ENCODE results near the gene OR4D10.
"Not testable (repeated sequence)": the region's sequence is repeated elsewhere in the genome, so short reads cannot be mapped to it uniquely, and the experiment has no call there.

Gene OR4D10

GRCh38 chr11:59436169-59436568, 36.9 kb upstream of the OR4D10 start, which contains the start of gene OR5A1:
Gene OR5A1, plus strand, starts transcription at chr11:59436469. Its CDS starts 6,700 bp downstream, at chr11:59443169.
- H3K4me3 ChIP-seq (ENCODE audit: control insufficient read depth, low read depth, low read length) = no peak within 1 kb of the TSS
- no peak for DNase-seq (ENCODE audit: low read depth)
- no peak for TF ChIP-seq CTCF (IDR thresholded peaks at IDR 0.05; ENCODE audit: control insufficient read depth, insufficient read depth, low read depth, low read length, missing control alignments)

GRCh38 chr11:59437770-59438169, 35.3 kb upstream of the OR4D10 start:
- TF ChIP-seq CTCF (IDR thresholded peaks at IDR 0.05; ENCODE audit: control insufficient read depth, insufficient read depth, low read depth, low read length, missing control alignments) = no peak
- no peak overlapping the region for H3K4me3 ChIP-seq (ENCODE audit: control insufficient read depth, low read depth, low read length)
- DNase-seq (ENCODE audit: low read depth) = no peak

- not testable (repeated sequence) for H3K4me3 ChIP-seq (ENCODE audit: control insufficient read depth, low read depth, low read length); DNase-seq (ENCODE audit: low read depth)
These were observed 27.5 kb upstream of the OR4D10 start for GRCh38 chr11:59445624-59446023.

GRCh38 chr11:59448484-59448883, 24.6 kb upstream of the OR4D10 start:
- H3K4me3 ChIP-seq (ENCODE audit: control insufficient read depth, low read depth, low read length) = no peak overlapping the region
- no peak for TF ChIP-seq CTCF (IDR thresholded peaks at IDR 0.05; ENCODE audit: control insufficient read depth, insufficient read depth, low read depth, low read length, missing control alignments)
- no peak for DNase-seq (ENCODE audit: low read depth)

GRCh38 chr11:59456661-59457060, 16.5 kb upstream of the OR4D10 start, which contains the start of gene OR4D6:
Gene OR4D6, plus strand, starts transcription at chr11:59456961. Its CDS starts 0 bp downstream, at chr11:59456961.
- no peak for DNase-seq (ENCODE audit: low read depth)
- no peak for TF ChIP-seq CTCF (IDR thresholded peaks at IDR 0.05; ENCODE audit: control insufficient read depth, insufficient read depth, low read depth, low read length, missing control alignments)
- no peak within 1 kb of the TSS for H3K4me3 ChIP-seq (ENCODE audit: control insufficient read depth, low read depth, low read length)

- H3K4me3 ChIP-seq (ENCODE audit: control insufficient read depth, low read depth, low read length) = no peak overlapping the region
- no peak for TF ChIP-seq CTCF (IDR thresholded peaks at IDR 0.05; ENCODE audit: control insufficient read depth, insufficient read depth, low read depth, low read length, missing control alignments)
- DNase-seq (ENCODE audit: low read depth) = no peak
These were observed 13.2 kb upstream of the OR4D10 start for GRCh38 chr11:59459916-59460315.

- no peak for TF ChIP-seq CTCF (IDR thresholded peaks at IDR 0.05; ENCODE audit: control insufficient read depth, insufficient read depth, low read depth, low read length, missing control alignments)
- no peak overlapping the region for H3K4me3 ChIP-seq (ENCODE audit: control insufficient read depth, low read depth, low read length)
- DNase-seq (ENCODE audit: low read depth) = no peak
These were observed 9.9 kb upstream of the OR4D10 start for GRCh38 chr11:59463190-59463641.
